Panc1 (cell line): Measurements from ENCODE around the gene POLR1H. TPM values are rescaled to one million over a fixed set of nuclear protein-coding genes. Genes with fewer than 3 reads are reported as not detected.
A peak's percentile ranks its signal among the peaks of the same experiment; 100 is the strongest.

ENCODE experiments used
- ATAC-seq: fragments of 200-7000 bp; cut with Tn5 transposase; 2 replicates; pipeline ENCODE4 v1.9.1; 2020; ENCODE audit warnings: mild to moderate bottlenecking, moderate library complexity
- BruUV-seq: library from RNA; stranded (reverse); fragments of 400-500 nt; replicated peaks from 2 replicates; lab custom pipeline; 2021; lab: Mats Ljungman, UMichigan
- CTCF ChIA-PET: fragments of 300-600 bp; sonication (Branson Sonifier 250); formaldehyde crosslinking; loops from one replicate; lab custom pipeline; 2022; ENCODE audit warnings: antibody characterized with exemption; lab: Charles Lee
- POLR2A ChIA-PET: fragments of 300-600 bp; sonication (Branson Sonifier 250); formaldehyde crosslinking; loops from one replicate; lab custom pipeline; 2022; ENCODE audit warnings: antibody characterized with exemption; lab: Charles Lee
- DNase-seq: peaks from one replicate; pipeline ENCODE4 v3.0.0-alpha.2; 2010; ENCODE audit warnings: low read depth, low spot score
- H3K27ac ChIP-seq: 2 replicates; pipeline ENCODE4 v1.5.1; 2011; ENCODE audit warnings: mild to moderate bottlenecking, low read length, inconsistent platforms
- H3K27me3 ChIP-seq: fragments of 200-500 bp; sonication (Bioruptor generic); 2 replicates; pipeline ENCODE4 v1.6.0; 2014; ENCODE audit warnings: low read length, inconsistent platforms; ENCODE audit not compliant: control insufficient read depth, insufficient read depth
- H3K36me3 ChIP-seq: fragments of 200-500 bp; sonication (Bioruptor generic); 2 replicates; pipeline ENCODE4 v1.5.1; 2014; ENCODE audit warnings: inconsistent platforms, mild to moderate bottlenecking, low read length, moderate library complexity; ENCODE audit not compliant: control insufficient read depth, insufficient read depth
- H3K4me1 ChIP-seq: 2 replicates; pipeline ENCODE4 v1.5.1; 2011; ENCODE audit warnings: inconsistent platforms, mild to moderate bottlenecking, low read length, moderate library complexity; ENCODE audit not compliant: control insufficient read depth, insufficient read depth
- H3K4me3 ChIP-seq, 2 experiments: 2 replicates each; pipeline ENCODE4 v1.5.1; 2011 to 2012; ENCODE audit warnings: low read depth in 2 of 2, low read length in 2 of 2, mild to moderate bottlenecking in 2 of 2, inconsistent platforms in 1 of 2, moderate library complexity in 1 of 2
- H3K9me3 ChIP-seq: fragments of 200-500 bp; sonication (Bioruptor generic); 2 replicates; pipeline ENCODE4 v1.5.1; 2014; ENCODE audit warnings: low read depth, mild to moderate bottlenecking, inconsistent platforms, low read length, moderate library complexity; ENCODE audit not compliant: control insufficient read depth, insufficient read depth
- CTCF ChIP-seq: fragments of 450-650 bp; IDR thresholded peaks from 2 replicates; pipeline ENCODE4 v1.5.1; 2017; ENCODE audit warnings: mild to moderate bottlenecking
- POLR2AphosphoS5 ChIP-seq: IDR thresholded peaks from 2 replicates; pipeline ENCODE4 v1.6.1; 2012; ENCODE audit warnings: mild to moderate bottlenecking, low read depth, low read length, moderate library complexity
- REST ChIP-seq, 2 experiments: IDR thresholded peaks; 2 replicates each; pipeline ENCODE4 v1.6.1; 2011 to 2012; ENCODE audit warnings: low read depth in 2 of 2, control low read depth in 1 of 2, low read length in 1 of 2, mild to moderate bottlenecking in 1 of 2, moderate library complexity in 1 of 2; ENCODE audit not compliant: insufficient read depth in 1 of 2
- SIN3A ChIP-seq: IDR thresholded peaks from 2 replicates; pipeline ENCODE4 v1.6.1; 2012; ENCODE audit warnings: low read depth, mild to moderate bottlenecking, low read length, moderate library complexity, borderline replicate concordance; ENCODE audit not compliant: insufficient read depth
- TCF7L2 ChIP-seq: IDR thresholded peaks from 2 replicates; pipeline ENCODE4 v1.6.1; 2011; ENCODE audit warnings: mild to moderate bottlenecking, low read depth, low read length, inconsistent platforms
- in situ Hi-C: cut with HindIII; loops from 2 replicates; pipeline ENCODE4 v1.10.0; 2016; ENCODE audit warnings: low sequenced_read_pairs, low pct_unique_long_range_greater_than_20kb
- intact Hi-C: fragments of 100-400 bp; cut with micrococcal nuclease; formaldehyde crosslinking; loops from one replicate; pipeline ENCODE4 v1.10.0; 2022; ENCODE audit not compliant: unreplicated experiment
- total RNA-seq: library from RNA; stranded (reverse); gene quantifications from one replicate; pipeline ENCODE4 v1.2.1, GENCODE V29; 2021; ENCODE audit not compliant: unreplicated experiment

Gene POLR1H
- total RNA-seq, 1 experiment from 2014 or later = 24.9 TPM

GRCh38 chr6:30102970-30103871 lies 42.2 kb downstream of the POLR1H start:
- POLR2A ChIA-PET = no interaction called here
- ATAC-seq = peak; percentile 81
- CTCF ChIA-PET = interaction anchor here (0.6 to 2.6 kb wide), 15 partner anchors 9 to 437 kb away, joined by 3 to 68 read pairs (median 3); partner anchors contain the start of gene PPP1R11
- in situ Hi-C loops = no loop called here
- peak; percentile 75 for DNase-seq
- intact Hi-C loops = loop anchor here (1.0 to 2.0 kb wide), 2 partner anchors 28 to 68 kb away; no protein-coding TSS in a partner anchor
- H3K27ac ChIP-seq = peak overlapping the region; percentile 37; the same call in 1 of the 2 replicates
- peaks cover 16% of the 10 kb centered on the region for H3K4me1 ChIP-seq
- H3K27me3 ChIP-seq = peaks cover 7% of the 10 kb centered on the region
- no peaks in the 10 kb centered on the region for H3K36me3 ChIP-seq
- BruUV-seq = no TSS peak
- no peaks in the 10 kb centered on the region for H3K9me3 ChIP-seq
- TF ChIP-seq SIN3A (no peak), CTCF (peak; percentile 95)
- H3K4me3 ChIP-seq = peak overlapping the region; percentile 38 to 78

GRCh38 chr6:30103872-30104179 lies 42.8 kb downstream of the POLR1H start:
- DNase-seq = no peak
- CTCF ChIA-PET = interaction anchor here (0.6 to 2.6 kb wide), 12 partner anchors 10 to 437 kb away, joined by 3 to 68 read pairs (median 4); partner anchors contain the start of gene PPP1R11
- no peak overlapping the region for H3K27ac ChIP-seq
- peaks cover 7% of the 10 kb centered on the region for H3K27me3 ChIP-seq
- in situ Hi-C loops (no loop called here), intact Hi-C loops (loop anchor here (1.0 to 2.0 kb wide), 2 partner anchors 27 to 67 kb away; no protein-coding TSS in a partner anchor)
- H3K4me3 ChIP-seq = peak overlapping the region; percentile 38 to 78; a peak in 3 of 4 replicates
- no peaks in the 10 kb centered on the region for H3K9me3 ChIP-seq
- no peak for ATAC-seq
- peaks cover 16% of the 10 kb centered on the region for H3K4me1 ChIP-seq
- no TSS peak for BruUV-seq
- POLR2A ChIA-PET = no interaction called here
- H3K36me3 ChIP-seq = no peaks in the 10 kb centered on the region
- TF ChIP-seq SIN3A (no peak), TCF7L2 (no peak), REST (IDR thresholded peaks at IDR 0.05; ENCODE audit: insufficient read depth in 1 of 2, low read depth in 2 of 2, low read length in 1 of 2) (no peak), CTCF (no peak), POLR2AphosphoS5 (no peak)
